Cardiac fibroblast (primary cell): Measurements from ENCODE around the gene MAN1C1.
"Not testable (repeated sequence)": the region's sequence is repeated elsewhere in the genome, so short reads cannot be mapped to it uniquely, and the experiment has no call there.

Experiments used
- DNase-seq, 2 donors: peaks; one replicate each; pipeline versions ENCODE4 v3.0.0 to v3.0.0-alpha.2; 2010; ENCODE audit warnings: low read depth in 2 of 2
- H3K4me3 ChIP-seq, 2 donors: replicated peaks in 1 of 2; 1 replicate in 1 of 2; 2 replicates in 1 of 2; pipeline ENCODE4 v1.5.1; 2011; ENCODE audit warnings: low read depth in 2 of 2, low read length in 2 of 2, mild to moderate bottlenecking in 2 of 2, moderate library complexity in 1 of 2
- CTCF ChIP-seq: IDR thresholded peaks from one replicate; pipeline ENCODE4 v1.5.1; 2011; ENCODE audit warnings: low read depth, mild to moderate bottlenecking, low read length, inconsistent platforms

The MAN1C1 gene

GRCh38 chr1:25583519-25584370, 32.8 kb upstream of the MAN1C1 start:
- no peak for TF ChIP-seq CTCF
- H3K4me3 ChIP-seq: no peak overlapping the region
- no peak for DNase-seq

GRCh38 chr1:25586181-25586588, 30.4 kb upstream of the MAN1C1 start:
- no peak for TF ChIP-seq CTCF
- no peak overlapping the region for H3K4me3 ChIP-seq
- no peak for DNase-seq

GRCh38 chr1:25587290-25587689, 29.3 kb upstream of the MAN1C1 start:
- no peak for DNase-seq
- no peak overlapping the region for H3K4me3 ChIP-seq
- no peak for TF ChIP-seq CTCF

- DNase-seq, H3K4me3 ChIP-seq: not testable (repeated sequence)
Measured at GRCh38 chr1:25588224-25588623, 28.4 kb upstream of the MAN1C1 start.

- DNase-seq, H3K4me3 ChIP-seq: not testable (repeated sequence)
Measured at GRCh38 chr1:25588786-25589185, 27.8 kb upstream of the MAN1C1 start.

- peak; percentile 58 to 72 for DNase-seq
- TF ChIP-seq CTCF: peak; percentile 14
- no peak overlapping the region for H3K4me3 ChIP-seq
Measured at GRCh38 chr1:25590096-25590824, 26.3 kb upstream of the MAN1C1 start.

- DNase-seq: no peak
- TF ChIP-seq CTCF: no peak
- no peak overlapping the region for H3K4me3 ChIP-seq
Measured at GRCh38 chr1:25593861-25594260, 22.7 kb upstream of the MAN1C1 start.
